Measurements from ENCODE around the gene UVRAG.

- TF ChIP-seq ZNF274 (IDR thresholded peaks at IDR 0.05; ENCODE audit: low read depth, low read length): no peak
- no peak for TF ChIP-seq YY1 (IDR thresholded peaks at IDR 0.05; ENCODE audit: insufficient read depth, insufficient read length)
- TF ChIP-seq SUZ12 (IDR thresholded peaks at IDR 0.05; ENCODE audit: extremely low read depth, insufficient read depth, insufficient read length): no peak
These were observed 252.1 kb downstream of the UVRAG start for GRCh38 chr11:76067099-76067498.
